GM12873 (cell line): ENCODE measurements around the gene CFD.

Source experiments
- TF ChIP-seq, protein P1 (sequence below): IDR thresholded peaks from 2 replicates; pipeline ENCODE4 v1.5.1; 2012; ENCODE audit warnings: low read depth, mild to moderate bottlenecking, moderate library complexity, low read length, control low read depth; ENCODE audit not compliant: insufficient read depth; ENCODE audit errors: missing control alignments

CFD gene

DNA sequence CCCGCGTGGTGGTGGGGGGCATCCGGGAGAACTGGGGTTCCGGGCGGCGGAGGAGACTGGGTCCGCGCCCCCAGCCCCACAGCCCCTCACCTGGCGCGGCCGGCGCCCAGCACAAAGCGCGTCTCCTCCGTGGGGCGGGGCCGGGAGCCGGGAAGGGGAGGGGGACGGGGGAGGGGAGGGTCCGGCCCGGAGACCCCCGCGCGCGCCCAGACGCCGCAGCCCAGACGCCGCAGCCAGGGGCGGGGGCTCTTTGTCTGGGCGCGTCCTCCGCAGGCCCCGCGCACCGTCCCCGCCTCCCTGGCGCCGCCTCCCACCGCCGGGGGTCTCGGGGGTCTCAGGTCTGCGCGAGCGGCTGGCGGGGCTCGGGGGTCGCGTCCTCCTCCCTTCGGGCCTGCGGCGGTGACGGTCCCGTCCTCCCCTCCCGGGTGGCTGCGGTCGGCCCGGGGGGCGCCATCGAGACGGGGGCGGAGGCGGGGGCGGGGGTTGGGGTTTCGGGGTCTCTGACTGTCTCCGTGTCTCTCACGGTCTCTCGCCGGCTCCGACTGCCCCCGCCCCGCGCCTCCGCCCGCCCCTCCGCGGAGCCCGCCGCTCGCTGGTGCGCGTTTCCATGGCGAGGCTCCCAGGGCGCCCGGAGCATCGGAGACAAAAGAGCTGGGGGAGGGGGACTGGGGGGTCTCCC lies 37.5 kb upstream of the CFD start, which contains the start of gene PLPPR3:
Gene PLPPR3 (minus strand): TSS at position 131 of the 679 bp plus-strand sequence. CDS start 396 bp downstream, outside the sequence.
- TF ChIP-seq, protein P1, sequence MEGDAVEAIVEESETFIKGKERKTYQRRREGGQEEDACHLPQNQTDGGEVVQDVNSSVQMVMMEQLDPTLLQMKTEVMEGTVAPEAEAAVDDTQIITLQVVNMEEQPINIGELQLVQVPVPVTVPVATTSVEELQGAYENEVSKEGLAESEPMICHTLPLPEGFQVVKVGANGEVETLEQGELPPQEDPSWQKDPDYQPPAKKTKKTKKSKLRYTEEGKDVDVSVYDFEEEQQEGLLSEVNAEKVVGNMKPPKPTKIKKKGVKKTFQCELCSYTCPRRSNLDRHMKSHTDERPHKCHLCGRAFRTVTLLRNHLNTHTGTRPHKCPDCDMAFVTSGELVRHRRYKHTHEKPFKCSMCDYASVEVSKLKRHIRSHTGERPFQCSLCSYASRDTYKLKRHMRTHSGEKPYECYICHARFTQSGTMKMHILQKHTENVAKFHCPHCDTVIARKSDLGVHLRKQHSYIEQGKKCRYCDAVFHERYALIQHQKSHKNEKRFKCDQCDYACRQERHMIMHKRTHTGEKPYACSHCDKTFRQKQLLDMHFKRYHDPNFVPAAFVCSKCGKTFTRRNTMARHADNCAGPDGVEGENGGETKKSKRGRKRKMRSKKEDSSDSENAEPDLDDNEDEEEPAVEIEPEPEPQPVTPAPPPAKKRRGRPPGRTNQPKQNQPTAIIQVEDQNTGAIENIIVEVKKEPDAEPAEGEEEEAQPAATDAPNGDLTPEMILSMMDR, result no peak

DNA sequence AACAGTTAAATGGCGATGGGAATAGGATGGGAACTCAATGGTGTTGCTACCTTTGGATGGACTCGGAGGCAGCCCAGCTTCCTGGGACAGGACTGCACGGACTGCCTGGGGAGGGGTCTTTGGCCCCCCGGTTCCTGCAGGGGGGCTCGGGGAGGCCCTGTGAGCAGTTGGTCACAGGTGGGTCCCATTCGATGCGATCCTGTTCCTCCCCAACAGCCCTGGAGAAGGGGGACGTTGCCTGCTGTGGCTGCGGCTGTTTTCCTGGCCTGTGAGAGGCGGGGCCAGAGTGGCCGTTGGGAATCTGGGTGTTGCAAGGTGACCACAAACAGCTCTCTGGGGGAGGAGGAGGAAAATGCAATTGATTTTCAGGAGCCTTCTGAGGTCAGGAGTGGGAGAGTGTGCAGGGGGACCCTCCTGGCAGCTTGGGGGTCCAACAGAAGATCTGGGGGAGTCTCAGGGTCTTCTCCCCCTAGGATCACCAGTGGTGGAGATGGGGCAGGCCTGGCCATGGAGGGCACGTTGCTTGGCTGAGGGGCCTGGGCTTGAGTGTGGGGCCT lies 35.8 kb upstream of the CFD start:
- TF ChIP-seq, protein P1, result no peak

DNA sequence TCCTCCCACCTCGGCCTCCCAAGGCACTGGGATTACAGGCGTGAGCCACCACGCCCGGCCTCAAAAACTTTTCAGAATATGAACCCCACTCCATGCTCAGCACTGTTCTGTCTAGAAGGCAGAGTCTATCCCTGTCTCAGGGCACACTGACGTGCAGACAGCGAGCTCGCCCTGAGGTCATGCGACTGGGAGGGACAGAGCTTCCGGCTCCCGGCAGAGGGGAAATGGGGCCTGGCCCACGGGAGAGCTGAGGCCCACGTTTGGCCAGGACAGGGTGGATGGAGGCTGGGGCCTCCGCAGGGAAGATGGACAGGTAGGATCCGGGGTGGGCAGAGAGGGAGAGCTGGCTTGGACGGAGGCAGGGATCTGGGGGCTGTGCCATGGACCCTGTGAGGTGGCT lies 34.6 kb upstream of the CFD start:
- TF ChIP-seq, protein P1, result no peak

DNA sequence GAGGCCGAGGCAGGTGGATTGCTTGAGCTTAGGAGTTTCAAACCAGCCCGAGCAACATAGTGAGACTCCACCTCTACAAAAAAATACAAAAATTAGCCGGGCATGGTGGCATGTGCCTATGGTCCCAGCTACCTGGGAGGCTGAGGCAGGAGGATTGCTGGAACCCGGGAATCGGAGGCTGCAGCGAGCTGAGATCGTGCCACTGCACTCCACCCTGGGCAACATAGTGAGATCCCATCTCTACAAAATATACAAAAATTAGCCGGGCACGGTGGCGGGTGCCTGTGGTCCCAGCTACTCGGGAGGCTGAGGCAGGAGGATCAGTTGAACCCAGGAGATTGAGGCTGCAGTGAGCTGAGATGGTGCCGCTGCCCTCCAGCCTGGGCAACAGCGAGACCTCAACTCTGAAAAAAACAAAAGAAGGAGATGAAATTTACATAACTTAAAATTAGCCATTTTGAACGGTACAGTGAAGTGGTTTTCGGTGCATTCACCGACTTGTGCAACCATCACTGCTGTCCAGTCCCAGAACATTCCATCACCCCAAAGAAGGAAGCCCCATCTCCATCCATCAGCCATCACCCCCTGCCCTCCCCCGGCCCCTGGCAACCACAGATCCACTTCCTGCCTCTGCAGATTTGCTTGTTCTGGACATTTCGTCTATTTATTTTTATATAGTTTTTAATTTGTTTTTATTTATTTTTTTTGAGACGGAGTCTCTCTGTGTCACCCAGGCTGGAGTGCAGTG lies 33.4 kb upstream of the CFD start:
- TF ChIP-seq, protein P1, result no peak

DNA sequence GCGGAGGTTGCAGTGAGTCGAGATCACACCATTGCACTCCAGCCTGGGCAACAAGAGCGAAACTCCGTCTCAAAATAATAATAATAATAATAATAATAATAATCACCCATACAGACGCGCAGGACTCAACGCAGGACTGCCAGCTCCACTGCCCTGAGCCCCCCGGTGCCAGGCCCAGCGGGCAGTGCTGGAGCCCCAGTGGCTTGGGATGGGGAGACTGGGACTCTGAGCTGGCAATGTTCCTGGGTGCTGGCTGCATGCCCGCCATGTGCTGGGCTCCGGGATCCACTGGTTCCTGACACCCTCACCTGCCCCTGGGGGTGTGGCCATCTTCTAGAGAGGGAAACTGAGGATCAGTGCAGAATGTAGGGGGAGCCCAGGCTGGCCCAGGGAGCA lies 32.2 kb upstream of the CFD start:
- TF ChIP-seq, protein P1, result no peak

DNA sequence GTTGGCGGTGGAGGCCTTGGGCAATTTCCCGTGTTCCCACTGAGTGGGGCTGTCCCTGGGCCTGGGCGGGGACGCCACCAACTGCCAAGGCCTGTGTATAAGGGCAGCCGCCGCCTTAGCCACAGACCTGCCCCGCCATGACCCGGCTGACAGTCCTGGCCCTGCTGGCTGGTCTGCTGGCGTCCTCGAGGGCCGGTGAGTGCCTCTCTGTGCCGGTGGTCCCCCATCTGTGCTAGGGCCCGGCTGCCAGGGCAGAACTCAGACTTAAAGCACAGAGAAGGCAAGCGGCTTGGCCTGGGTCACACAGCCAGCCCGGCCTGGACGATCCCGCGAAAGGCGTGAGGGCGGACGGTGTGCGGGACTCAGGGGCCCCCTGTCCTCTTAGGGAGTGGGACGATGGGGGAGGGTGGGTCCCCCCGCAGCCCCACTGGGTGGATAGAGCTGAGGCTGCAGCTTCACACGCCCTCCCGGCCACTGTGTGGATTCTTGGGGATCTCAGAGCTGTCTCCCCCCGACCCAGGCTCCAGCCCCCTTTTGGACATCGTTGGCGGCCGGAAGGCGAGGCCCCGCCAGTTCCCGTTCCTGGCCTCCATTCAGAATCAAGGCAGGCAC lies 31.6 kb upstream of the CFD start, which contains the start of gene AZU1:
Gene AZU1 (plus strand): TSS at position 128 of the 612 bp plus-strand sequence. CDS start 10 bp downstream, at position 138.
- TF ChIP-seq, protein P1, result no peak
